Gastrocnemius medialis (tissue), 4 donors: ENCODE data around the gene CCT7. TPM values are rescaled to one million over a fixed set of nuclear protein-coding genes. Genes with fewer than 3 reads are reported as not detected.

Experiments used
- ATAC-seq, 2 donors: fragments of 150-250 bp; one replicate each; pipeline ENCODE4 v1.9.1; 2016
- DNase-seq, 2 donors: peaks; one replicate each; pipeline ENCODE4 v3.0.0-alpha.2; 2019
- H3K27ac ChIP-seq, 4 donors: fragments of 200-600 bp; sonication (generic); 1 replicate in 1 of 4; 2 replicates in 3 of 4; pipeline ENCODE4 v1.5.1; 2016 to 2018; ENCODE audit warnings: mild to moderate bottlenecking in 2 of 4, moderate library complexity in 1 of 4
- H3K27me3 ChIP-seq, 3 donors: fragments of 200-600 bp; sonication (generic) in 2 of 3; 1 replicate in 1 of 3; 2 replicates in 2 of 3; pipeline versions ENCODE4 v1.5.1 to v1.6.0; 2016 to 2019; ENCODE audit warnings: mild to moderate bottlenecking in 1 of 3, moderate library complexity in 1 of 3
- H3K36me3 ChIP-seq, 2 donors: fragments of 200-600 bp; sonication (generic) in 1 of 2; one replicate each; pipeline ENCODE4 v1.5.1; 2017 to 2018
- H3K4me1 ChIP-seq, 2 donors: fragments of 200-600 bp; sonication (generic) in 1 of 2; one replicate each; pipeline ENCODE4 v1.5.1; 2016 to 2017; ENCODE audit warnings: mild to moderate bottlenecking in 2 of 2
- H3K4me3 ChIP-seq, 4 donors: fragments of 200-600 bp; sonication (generic) in 3 of 4; 1 replicate in 1 of 4; 2 replicates in 3 of 4; pipeline ENCODE4 v1.5.1; 2016 to 2019; ENCODE audit warnings: mild to moderate bottlenecking in 2 of 4
- H3K9me3 ChIP-seq, 3 donors: fragments of 200-600 bp; sonication (generic) in 2 of 3; 1 replicate in 1 of 3; 2 replicates in 2 of 3; pipeline ENCODE4 v1.5.1; 2016 to 2019
- POLR2A ChIP-seq, 2 donors: fragments of 450-650 bp; IDR thresholded peaks; one replicate each; pipeline ENCODE4 v1.6.1; 2017; ENCODE audit warnings: antibody characterized with exemption in 2 of 2, mild to moderate bottlenecking in 2 of 2, moderate library complexity in 2 of 2
- in situ Hi-C, 4 donors: fragments of 200-750 bp; cut with MboI; loops; one replicate each; pipeline versions ENCODE4 v1.15.0 to v1.8.0; 2017; ENCODE audit warnings: low sequenced_read_pairs in 4 of 4
- intact Hi-C: fragments of 100-400 bp; cut with DNase I; formaldehyde crosslinking; loops from one replicate; pipeline ENCODE4 v1.15.1; 2023; ENCODE audit warnings: low total_unique reads
- total RNA-seq, 4 donors: library from RNA; depleted of rRNA; stranded (reverse); fragments of >200 nt; gene quantifications; one replicate each; pipeline versions ENCODE4 v1.1.0 to v1.2.3, GENCODE V29; 2016
- TF ChIP-seq, protein P1 (sequence below), 5 experiments: fragments of 450-650 bp in 3 of 5; fragments of 200-600 bp in 2 of 5; sonication (generic) in 2 of 5; IDR thresholded peaks in 4 of 5; conservative IDR thresholded peaks in 1 of 5; 1 replicate in 4 of 5; 2 replicates in 1 of 5; pipeline ENCODE4 v1.5.1; 2016 to 2019; ENCODE audit warnings: antibody characterized with exemption in 5 of 5, mild to moderate bottlenecking in 3 of 5, moderate library complexity in 3 of 5

The CCT7 gene
- total RNA-seq, 4 donors from 2014 or later, result 215 to 334 (median 284) TPM

DNA sequence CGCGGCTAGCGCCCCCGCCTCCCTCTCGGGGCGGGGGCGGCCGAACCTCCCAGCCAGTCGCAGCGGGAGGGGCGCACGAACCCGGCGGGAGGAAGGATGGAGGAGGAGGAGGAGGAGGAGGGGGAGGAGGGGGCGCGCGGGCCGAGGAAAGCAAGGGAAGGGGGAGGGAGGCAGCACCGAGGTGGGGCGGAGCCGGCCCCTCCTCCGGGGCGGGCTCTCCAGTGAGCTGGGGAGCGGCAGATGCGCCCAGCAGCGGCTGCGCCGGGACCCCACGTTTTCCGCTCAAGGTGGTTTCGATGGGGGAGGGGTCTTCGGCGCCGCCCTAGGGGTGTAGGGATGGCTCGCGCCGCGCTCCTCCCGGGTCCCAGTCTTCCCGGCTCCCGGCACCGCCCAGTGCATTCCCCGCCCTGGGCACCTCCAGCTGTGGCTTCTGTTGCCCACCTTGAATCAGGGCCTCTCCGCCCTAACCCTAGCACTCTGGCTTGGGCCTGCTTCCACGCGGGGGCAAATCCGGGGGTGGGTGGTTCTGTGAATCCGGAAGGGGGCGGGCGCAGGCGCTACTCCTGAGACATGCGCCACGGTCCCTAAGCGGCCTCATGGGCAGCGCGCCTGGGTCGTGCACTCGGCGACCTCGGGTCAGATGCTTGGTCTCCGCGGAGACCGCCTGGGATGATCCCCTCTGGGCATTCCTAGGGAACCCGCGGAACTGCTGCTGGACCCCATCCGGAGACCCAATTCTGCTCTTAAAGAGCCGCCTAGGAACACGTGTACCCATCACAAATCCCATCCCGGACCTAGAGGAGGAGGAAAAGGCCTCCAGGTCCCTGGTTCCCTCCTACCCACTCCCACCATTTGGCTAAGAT is 50.4 kb downstream of the CCT7 start, which contains the start of gene FBXO41:
Gene FBXO41 (minus strand): TSS at position 183 of the 863 bp plus-strand sequence. CDS start 14,848 bp downstream, outside the sequence.
- H3K9me3 ChIP-seq, result no peaks in the 10 kb centered on the region
- H3K4me3 ChIP-seq, result peak within 1 kb of the TSS; percentile 51 to 65 (median 56)
- no peak for DNase-seq
- intact Hi-C loops, result no loop called here
- in situ Hi-C loops, result no loop called here
- H3K27me3 ChIP-seq, result peaks cover 27 to 38% (median 32%) of the 10 kb centered on the region in 3 donors
- no peak within 1 kb of the TSS for H3K27ac ChIP-seq
- H3K36me3 ChIP-seq, result no peaks in the 10 kb centered on the region
- TF ChIP-seq, protein P1, sequence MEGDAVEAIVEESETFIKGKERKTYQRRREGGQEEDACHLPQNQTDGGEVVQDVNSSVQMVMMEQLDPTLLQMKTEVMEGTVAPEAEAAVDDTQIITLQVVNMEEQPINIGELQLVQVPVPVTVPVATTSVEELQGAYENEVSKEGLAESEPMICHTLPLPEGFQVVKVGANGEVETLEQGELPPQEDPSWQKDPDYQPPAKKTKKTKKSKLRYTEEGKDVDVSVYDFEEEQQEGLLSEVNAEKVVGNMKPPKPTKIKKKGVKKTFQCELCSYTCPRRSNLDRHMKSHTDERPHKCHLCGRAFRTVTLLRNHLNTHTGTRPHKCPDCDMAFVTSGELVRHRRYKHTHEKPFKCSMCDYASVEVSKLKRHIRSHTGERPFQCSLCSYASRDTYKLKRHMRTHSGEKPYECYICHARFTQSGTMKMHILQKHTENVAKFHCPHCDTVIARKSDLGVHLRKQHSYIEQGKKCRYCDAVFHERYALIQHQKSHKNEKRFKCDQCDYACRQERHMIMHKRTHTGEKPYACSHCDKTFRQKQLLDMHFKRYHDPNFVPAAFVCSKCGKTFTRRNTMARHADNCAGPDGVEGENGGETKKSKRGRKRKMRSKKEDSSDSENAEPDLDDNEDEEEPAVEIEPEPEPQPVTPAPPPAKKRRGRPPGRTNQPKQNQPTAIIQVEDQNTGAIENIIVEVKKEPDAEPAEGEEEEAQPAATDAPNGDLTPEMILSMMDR (IDR thresholded peaks at IDR 0.05 in 4 of 5, conservative IDR thresholded peaks at IDR 0.05 in 1 of 5), result no peak
- no peak for TF ChIP-seq POLR2A (IDR thresholded peaks at IDR 0.05)
- ATAC-seq, result no peak
- peaks cover 9% of the 10 kb centered on the region in 2 donors for H3K4me1 ChIP-seq

DNA sequence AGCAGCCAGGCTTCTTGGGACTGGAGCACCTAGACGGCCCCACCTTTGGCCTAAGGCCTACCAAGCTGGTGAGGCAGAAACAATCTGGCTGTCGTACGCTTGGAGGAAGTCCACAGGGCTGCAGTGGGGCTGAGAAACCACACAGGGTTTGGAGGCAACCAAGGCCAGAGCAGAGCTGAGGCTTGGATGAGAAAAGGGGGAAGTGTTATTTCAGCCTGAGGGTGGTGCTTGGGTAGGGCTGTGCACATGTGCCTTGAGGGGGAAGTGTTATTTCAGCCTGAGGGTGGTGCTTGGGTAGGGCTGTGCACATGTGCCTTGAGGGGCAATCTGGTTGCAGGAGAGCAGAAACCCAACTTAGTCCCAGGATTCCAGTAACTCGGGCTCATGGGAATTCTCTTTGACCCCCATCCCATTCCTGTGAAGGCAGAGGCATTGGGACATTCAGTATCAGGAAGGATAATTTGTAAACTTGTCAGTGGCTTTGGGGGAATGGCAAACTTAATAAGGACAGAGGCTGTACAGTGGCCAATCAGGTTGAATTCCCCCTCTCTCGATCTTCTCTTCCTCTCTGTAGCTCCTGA is 51.1 kb downstream of the CCT7 start:
- intact Hi-C loops, result no loop called here
- peaks cover 29 to 44% (median 39%) of the 10 kb centered on the region in 3 donors for H3K27me3 ChIP-seq
- no peaks in the 10 kb centered on the region for H3K36me3 ChIP-seq
- H3K27ac ChIP-seq, result no peak overlapping the region
- in situ Hi-C loops, result no loop called here
- H3K9me3 ChIP-seq, result no peaks in the 10 kb centered on the region
- peak overlapping the region in 3 of 4 donors; percentile 54 to 65 (median 58) for H3K4me3 ChIP-seq
- TF ChIP-seq, protein P1 (IDR thresholded peaks at IDR 0.05 in 4 of 5, conservative IDR thresholded peaks at IDR 0.05 in 1 of 5), result no peak
- no peak for TF ChIP-seq POLR2A (IDR thresholded peaks at IDR 0.05)
- ATAC-seq (no peak), DNase-seq (no peak)
- peaks cover 9% of the 10 kb centered on the region in 2 donors for H3K4me1 ChIP-seq

- intact Hi-C loops, result no loop called here
- Histone ChIP-seq H3K9me3 (no peaks in the 10 kb centered on the region), H3K4me1 (peaks cover 9% of the 10 kb centered on the region in 2 donors), H3K36me3 (no peaks in the 10 kb centered on the region), H3K27ac (no peak overlapping the region), H3K27me3 (peaks cover 38 to 53% (median 48%) of the 10 kb centered on the region in 3 donors), H3K4me3 (no peak overlapping the region)
- TF ChIP-seq POLR2A (IDR thresholded peaks at IDR 0.05), result no peak
- TF ChIP-seq, protein P1 (IDR thresholded peaks at IDR 0.05 in 4 of 5, conservative IDR thresholded peaks at IDR 0.05 in 1 of 5), result no peak
- no peak for ATAC-seq
- no peak for DNase-seq
- in situ Hi-C loops, result no loop called here
Observed at GRCh38 chr2:73286134-73286655, 52.1 kb downstream of the CCT7 start.

DNA sequence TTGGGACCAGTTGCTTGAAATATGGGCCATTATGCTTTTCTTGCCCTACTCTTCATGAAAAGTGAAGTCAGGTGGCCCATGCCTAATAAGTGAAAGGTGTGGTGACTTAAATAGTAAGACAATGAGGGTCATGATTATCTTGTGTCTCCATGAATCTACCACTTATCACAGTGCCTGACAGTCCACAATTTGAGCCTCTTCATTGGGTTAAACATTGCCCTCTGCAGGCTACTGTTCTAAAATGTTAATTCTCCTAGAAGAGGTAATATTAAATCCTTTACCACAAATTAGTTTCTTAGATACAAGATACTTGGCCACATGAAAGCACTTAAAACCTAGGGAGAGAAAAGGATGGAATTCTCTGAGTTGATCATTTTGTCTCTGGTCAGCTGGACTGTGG is 55.2 kb downstream of the CCT7 start:
- Histone ChIP-seq H3K9me3 (no peaks in the 10 kb centered on the region), H3K36me3 (no peaks in the 10 kb centered on the region), H3K4me3 (no peak overlapping the region), H3K27ac (no peak overlapping the region), H3K4me1 (peaks cover 7 to 9% of the 10 kb centered on the region in 2 donors), H3K27me3 (peaks cover 66 to 72% (median 70%) of the 10 kb centered on the region in 3 donors)
- in situ Hi-C loops (no loop called here), intact Hi-C loops (no loop called here)
- ATAC-seq, result no peak
- no peak for TF ChIP-seq POLR2A (IDR thresholded peaks at IDR 0.05)
- TF ChIP-seq, protein P1 (IDR thresholded peaks at IDR 0.05 in 4 of 5, conservative IDR thresholded peaks at IDR 0.05 in 1 of 5), result no peak
- no peak for DNase-seq
